CD4-positive, alpha-beta T cell treated with Interleukin-15 for 4 hours (primary cell): Measurements from ENCODE around the gene IGFBP1.

Experiments used
- DNase-seq: peaks from one replicate; pipeline ENCODE4 v3.0.0-alpha.2; 2020; ENCODE audit warnings: low spot score

The IGFBP1 gene

DNA sequence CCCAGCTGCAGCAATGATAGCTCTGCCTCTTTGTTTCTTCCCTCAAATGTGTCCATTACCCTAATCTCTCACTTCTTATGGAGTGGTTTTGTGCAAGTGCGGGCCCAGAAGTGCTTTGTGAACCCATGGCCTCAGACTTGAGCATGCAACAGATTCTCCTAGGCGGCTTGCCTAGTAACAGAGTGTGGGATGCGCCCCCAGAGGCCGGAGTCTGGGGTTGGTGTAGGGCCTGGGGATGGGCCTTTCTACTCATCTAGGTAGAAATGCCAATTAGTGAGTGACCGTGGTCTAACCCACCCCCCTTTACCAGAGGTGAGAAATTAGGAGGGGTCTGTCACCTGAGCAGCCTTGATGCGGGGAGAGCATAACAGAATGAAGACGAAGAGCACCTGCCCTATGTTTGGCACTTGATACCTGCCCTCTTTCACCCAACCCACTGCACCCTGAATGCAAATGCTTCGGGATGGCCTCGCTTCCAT lies 7.0 kb upstream of the IGFBP1 start:
- no peak for DNase-seq

DNA sequence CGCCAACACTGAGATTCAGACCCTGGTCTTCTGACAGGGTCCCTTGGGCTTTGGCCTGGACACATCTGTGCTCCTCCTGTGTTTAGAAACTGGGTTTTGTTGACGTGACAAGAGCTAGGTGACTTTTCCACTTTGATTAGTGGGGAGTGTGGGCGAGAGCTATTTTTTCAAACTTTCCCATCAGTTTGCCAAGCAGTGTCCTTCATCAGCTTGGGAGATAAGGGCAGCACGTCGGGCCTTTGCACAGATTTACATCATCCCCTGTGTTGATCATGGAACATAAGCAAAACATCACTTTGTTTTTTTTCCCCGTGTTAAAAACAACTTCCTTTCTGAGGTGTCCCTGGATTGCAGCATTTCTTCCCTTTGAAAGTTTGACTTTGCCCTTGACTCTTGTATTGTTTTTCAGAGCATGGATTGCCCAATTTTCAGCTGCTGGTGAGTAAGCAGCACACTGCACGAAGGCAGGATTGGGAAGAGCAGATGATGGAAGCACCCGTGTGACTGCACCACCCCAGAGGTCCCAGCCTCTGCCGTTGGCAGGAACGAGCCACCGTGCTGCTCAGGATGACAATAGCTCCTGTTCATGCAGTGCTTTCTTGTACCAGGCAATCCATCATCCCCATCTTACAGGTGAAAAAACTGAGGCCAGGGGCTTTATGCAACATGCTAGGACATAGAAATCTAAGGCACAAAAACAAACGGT lies 6.4 kb upstream of the IGFBP1 start:
- DNase-seq = no peak

DNA sequence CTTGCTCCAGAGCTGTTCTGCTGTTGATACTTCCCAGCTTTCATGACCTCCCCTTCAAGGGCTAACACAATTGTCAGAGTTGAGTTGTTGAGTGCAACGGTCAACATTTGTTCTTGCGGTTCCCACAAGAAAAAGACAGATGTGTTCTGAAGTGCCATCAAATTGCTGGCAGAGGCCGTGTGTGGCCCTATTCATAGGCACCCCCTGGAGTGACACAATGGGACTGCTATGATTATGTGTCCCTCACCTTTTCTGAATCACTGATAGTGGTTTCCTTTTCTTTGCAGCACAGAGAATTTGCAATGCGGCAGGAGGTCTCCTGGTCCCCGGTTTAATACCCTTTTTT lies 5.8 kb upstream of the IGFBP1 start:
- DNase-seq = no peak

- DNase-seq = no peak
These were observed 4.2 kb upstream of the IGFBP1 start for GRCh38 chr7:45884136-45884535.

DNA sequence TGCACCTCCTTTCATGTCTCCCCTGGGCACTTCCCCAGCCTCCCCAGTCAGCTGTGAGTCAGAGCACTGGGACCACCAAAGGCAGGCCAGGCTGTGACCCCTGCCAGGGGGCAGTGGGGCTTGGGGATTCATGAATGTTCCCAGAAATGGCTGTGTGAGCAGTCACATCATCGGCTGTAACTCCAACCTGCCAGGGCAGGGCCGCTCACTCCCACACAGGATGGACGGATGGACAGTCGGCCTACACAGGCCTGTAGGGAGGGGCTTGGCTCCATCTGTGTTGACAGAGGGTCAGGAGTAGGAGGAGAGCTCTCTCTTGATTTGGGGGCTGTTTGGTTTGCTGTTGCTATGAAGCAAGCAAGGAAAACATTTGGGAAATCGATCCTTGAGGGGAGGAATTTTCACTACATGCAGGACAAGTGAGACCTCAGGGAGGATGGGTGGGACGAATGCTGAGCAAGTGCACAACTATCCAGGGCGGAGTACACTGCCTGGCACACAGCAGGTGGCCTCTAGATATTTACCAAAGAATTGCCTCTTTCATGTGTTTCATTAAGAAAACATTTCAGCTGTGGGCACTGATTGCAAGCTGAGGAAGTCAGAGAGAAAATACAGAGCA lies 2.9 kb upstream of the IGFBP1 start:
- no peak for DNase-seq

- no peak for DNase-seq
These were observed 1.2 kb upstream of the IGFBP1 start for GRCh38 chr7:45886931-45887667.

DNA sequence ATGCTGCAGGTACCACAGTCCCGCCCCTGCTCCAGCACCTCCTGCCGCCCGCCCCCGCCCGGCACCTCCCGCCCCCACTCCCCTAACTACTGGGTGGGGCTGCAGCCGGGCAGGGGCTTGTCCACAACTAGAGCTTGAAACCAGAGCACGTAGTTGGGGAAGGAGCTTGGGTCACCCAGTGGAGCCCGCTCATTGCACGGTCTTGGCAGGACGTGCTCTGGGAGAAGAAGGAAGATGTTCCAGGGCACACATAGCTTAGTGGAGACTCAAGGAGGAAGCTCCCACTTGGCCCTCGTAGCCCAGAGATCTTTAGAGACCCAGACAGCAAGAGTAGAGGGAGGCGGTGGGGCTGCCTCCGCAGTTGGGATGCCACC lies 692 bp downstream of the IGFBP1 start:
- DNase-seq = no peak

DNA sequence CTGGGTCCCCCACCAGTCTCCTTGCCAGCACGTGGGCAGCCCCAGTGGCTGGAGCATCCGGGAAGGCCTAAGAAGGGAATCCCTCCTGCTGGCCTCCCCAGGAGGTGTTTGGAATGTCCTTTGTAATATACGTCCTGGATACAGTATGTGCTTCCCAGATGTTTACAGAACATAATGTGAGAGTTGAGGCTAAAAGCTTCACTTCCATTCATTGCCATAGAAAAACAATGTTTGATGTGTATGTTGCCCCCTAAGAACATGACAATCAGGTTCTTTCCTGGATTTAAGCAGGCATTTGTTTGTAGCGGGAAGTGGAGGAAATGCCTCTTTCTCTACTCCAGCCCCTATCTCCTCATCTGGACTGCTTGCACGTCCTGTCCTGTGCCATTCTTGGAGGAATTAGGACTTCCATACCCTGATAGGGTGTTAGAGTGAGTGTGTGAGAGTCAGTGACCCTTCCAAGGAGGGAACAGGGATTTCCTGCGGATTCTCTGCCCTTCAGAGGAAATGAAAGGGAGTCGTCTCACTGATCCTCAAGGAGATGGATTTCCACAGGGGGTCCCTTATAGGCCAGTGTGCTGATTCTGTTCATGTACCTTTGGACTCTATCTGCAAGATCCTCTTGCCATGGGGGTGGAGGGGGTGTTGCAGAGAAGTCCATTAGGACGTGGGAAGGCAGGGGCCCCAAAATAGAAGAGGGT lies 1.2 kb downstream of the IGFBP1 start:
- DNase-seq = no peak

DNA sequence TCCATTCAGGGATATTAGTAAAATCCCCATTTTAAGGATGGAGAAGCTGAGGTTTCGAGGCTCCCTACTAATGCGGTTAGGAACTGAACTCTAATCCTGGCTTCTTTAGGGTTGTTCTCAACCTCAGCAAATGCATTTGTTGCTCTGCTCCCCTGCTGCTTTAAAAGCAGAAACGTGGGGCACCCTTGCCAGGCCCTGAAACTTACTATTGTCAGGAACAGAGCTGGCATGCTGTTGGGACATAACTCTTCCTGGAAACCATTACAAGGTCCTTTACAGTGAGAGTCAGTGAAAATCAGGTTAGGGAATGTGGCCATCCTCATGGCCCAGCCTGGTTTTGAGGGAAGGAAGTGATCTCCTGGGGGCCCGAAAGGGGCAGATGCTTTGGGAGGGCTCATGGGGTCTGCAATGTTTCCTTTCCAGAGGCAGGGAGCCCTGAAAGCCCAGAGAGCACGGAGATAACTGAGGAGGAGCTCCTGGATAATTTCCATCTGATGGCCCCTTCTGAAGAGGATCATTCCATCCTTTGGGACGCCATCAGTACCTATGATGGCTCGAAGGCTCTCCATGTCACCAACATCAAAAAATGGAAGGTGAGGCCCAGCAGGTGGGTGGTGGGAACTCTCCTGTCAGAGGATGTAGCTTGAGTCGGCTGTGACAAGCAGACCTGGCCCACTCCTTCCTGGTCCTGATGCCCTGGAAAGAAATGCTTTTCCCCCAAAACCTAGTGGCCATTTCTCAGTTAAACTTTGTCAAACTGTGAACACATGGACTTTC lies 2.0 kb downstream of the IGFBP1 start:
- no peak for DNase-seq

- DNase-seq = peak; percentile 26
These were observed 2.7 kb downstream of the IGFBP1 start for GRCh38 chr7:45890902-45891461.

- DNase-seq = no peak
These were observed 3.4 kb downstream of the IGFBP1 start for GRCh38 chr7:45891462-45892402.

GRCh38 chr7:45892407-45893035 lies 4.2 kb downstream of the IGFBP1 start:
- no peak for DNase-seq

- no peak for DNase-seq
These were observed 5.2 kb downstream of the IGFBP1 start for GRCh38 chr7:45893374-45893995.

DNA sequence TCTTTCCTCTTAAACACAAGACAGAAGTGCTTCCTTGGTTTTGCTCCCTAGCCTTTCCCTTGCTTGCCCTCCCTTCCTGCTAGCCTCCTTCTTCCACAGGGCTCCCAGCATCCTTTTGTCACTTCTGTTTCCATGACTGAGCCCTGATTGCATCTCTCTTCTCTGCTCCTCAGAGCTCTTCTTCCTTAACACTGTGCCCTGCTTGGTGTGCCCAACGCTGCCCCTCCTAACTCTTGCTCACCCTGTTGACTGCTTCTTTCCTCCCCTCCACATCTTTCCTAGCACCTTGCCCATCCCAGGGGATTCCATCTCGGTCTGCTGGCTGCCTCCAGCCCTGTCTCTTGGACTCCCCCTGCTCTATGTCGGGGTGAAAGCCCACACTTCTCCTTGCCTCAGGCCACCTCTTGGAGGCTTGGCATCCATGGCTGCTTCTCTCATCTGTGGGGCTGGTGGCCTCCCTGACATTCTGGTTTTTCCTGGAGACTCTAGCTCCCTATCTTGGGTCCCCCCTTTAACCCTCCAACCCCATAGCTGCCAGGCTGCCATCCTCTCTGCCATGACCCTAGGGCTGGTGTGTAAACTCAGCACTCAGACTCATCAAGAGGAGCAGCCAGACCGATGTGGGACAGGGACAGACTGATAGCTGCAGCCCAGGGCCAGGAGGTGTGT lies 5.8 kb downstream of the IGFBP1 start:
- DNase-seq = no peak

DNA sequence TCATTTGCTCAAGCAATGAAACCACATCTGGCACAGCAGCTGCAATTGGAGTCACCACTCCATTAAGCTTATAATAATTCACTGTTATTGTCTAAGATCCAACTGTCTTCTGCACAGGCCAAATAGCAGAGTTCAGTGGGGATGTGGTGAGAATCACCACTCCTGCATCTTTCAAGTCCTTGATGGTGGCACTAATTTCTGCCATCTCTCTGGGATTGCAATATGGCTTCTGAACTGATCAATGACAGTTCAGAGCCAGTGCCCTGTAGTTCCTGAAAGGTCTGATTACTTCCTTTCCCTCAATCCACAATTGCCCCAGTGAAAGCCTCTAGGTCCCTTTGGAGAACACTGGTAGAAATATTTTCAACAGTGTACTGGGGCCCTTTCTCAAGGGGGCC lies 6.4 kb downstream of the IGFBP1 start:
- DNase-seq = no peak

- DNase-seq = no peak
These were observed 8.9 kb downstream of the IGFBP1 start for GRCh38 chr7:45897042-45897690.

DNA sequence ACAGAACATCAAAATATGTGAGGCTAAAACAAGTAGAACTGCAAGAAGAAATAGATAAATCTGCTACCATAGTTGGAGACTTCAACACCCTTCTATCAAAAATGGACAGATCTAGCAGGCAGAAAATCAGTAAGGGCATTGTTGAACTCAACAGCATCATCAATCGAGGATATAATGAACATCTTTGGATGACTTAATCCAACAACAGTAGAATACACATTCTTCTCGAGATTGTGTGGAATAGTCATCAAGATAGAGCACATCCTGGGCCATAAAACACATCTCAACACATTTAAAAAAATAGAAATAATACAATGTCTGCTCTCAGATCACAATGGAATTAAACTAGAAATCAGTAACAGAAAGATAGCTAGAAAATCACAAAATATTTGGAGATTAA lies 9.9 kb downstream of the IGFBP1 start:
- no peak for DNase-seq

DNA sequence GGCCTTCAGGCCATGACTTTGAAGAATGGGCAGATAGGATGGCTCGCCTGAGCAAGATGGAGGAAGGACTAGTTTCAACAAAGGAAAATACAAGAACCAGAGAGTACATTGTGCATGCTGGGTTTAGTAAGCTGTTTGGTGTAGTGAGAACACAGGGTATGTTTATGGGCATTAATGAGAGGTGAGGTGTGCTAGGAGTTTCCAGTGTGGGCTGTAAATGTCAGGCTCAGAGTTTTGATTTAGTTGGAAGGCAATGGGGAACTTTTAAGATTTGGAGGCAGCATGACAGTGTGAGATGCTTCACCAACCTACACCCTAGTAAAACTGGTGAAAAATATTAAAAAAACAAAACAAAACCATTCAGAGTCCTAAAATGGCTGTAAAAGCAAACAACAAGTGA lies 13.3 kb downstream of the IGFBP1 start:
- DNase-seq = no peak
